Natural killer cell (primary cell): ENCODE data around the gene SLC5A3. TPM values are rescaled to one million over a fixed set of nuclear protein-coding genes. Genes with fewer than 3 reads are reported as not detected.

Source experiments
- ATAC-seq, 3 donors: fragments of 150-1000 bp in 2 of 3; fragments of 200-7000 bp in 1 of 3; cut with Tn5 transposase; 1 replicate in 1 of 3; 2 replicates in 2 of 3; pipeline ENCODE4 v1.10.0; 2021; ENCODE audit warnings: mild to moderate bottlenecking in 2 of 3, moderate library complexity in 2 of 3
- DNase-seq, 2 donors: peaks; one replicate each; pipeline versions ENCODE4 v3.0.0 to v3.0.0-alpha.2; 2013 to 2021; ENCODE audit warnings: mixed read lengths in 1 of 2
- H3K27ac ChIP-seq: one replicate; pipeline ENCODE4 v1.5.1; 2013; ENCODE audit warnings: mild to moderate bottlenecking, low read length
- H3K27me3 ChIP-seq: one replicate; pipeline ENCODE4 v1.6.1; 2013; ENCODE audit warnings: low read length; ENCODE audit not compliant: control insufficient read depth, insufficient read depth
- H3K36me3 ChIP-seq: one replicate; pipeline ENCODE4 v1.6.1; 2013; ENCODE audit warnings: low read length; ENCODE audit not compliant: control insufficient read depth, insufficient read depth
- H3K4me1 ChIP-seq: one replicate; pipeline ENCODE4 v1.6.1; 2013; ENCODE audit warnings: low read length; ENCODE audit not compliant: control insufficient read depth, insufficient read depth
- H3K4me3 ChIP-seq: one replicate; pipeline ENCODE4 v1.5.1; 2013; ENCODE audit warnings: low read length
- H3K9me3 ChIP-seq: one replicate; pipeline ENCODE4 v1.6.1; 2013; ENCODE audit warnings: low read length; ENCODE audit not compliant: control insufficient read depth, insufficient read depth
- H3K27ac Mint-ChIP-seq, 2 donors: one replicate each; pipeline ENCODE4 v1.8.0; 2022; ENCODE audit warnings: mild to moderate bottlenecking in 2 of 2, mixed read lengths in 2 of 2, moderate library complexity in 1 of 2
- H3K27me3 Mint-ChIP-seq, 2 donors: one replicate each; pipeline ENCODE4 v1.8.0; 2022; ENCODE audit warnings: low read depth in 2 of 2, mixed read lengths in 2 of 2
- H3K36me3 Mint-ChIP-seq: one replicate; pipeline ENCODE4 v1.8.0; 2022; ENCODE audit warnings: mixed read lengths
- H3K4me1 Mint-ChIP-seq, 2 donors: one replicate each; pipeline ENCODE4 v1.8.0; 2022; ENCODE audit warnings: mixed read lengths in 2 of 2
- H3K4me3 Mint-ChIP-seq: one replicate; pipeline ENCODE4 v1.8.0; 2022; ENCODE audit warnings: mild to moderate bottlenecking, moderate library complexity, mixed read lengths
- H3K9me3 Mint-ChIP-seq, 2 donors: one replicate each; pipeline ENCODE4 v1.8.0; 2022; ENCODE audit warnings: mixed read lengths in 2 of 2
- WGBS: methylation state at CpG from one replicate; pipeline ENCODE4 v1.1.7; 2013; ENCODE audit warnings: missing lambda C conversion rate; ENCODE audit not compliant: insufficient coverage; 5-methylcytosine and 5-hydroxymethylcytosine counted together
- intact Hi-C: fragments of 100-400 bp; cut with micrococcal nuclease; formaldehyde crosslinking; loops from one replicate; pipeline ENCODE4 v1.14.2; 2022
- total RNA-seq, 4 donors: library from RNA; stranded (reverse); fragments of 120-200 nt in 1 of 4; gene quantifications; one replicate each; pipeline versions ENCODE4 v1.2.3 to v1.2.4, GENCODE V29; 2013 to 2022
- TF ChIP-seq, protein P1 (sequence below): fragments of 200-600 bp; IDR thresholded peaks from one replicate; pipeline ENCODE4 v1.8.0; 2022; ENCODE audit warnings: antibody characterized with exemption

The SLC5A3 gene
- total RNA-seq, 3 donors from 2014 or later (not counting 1 experiment from before 2014, with no cell fraction given): 14.5 to 25.1 (median 17.9) TPM

DNA sequence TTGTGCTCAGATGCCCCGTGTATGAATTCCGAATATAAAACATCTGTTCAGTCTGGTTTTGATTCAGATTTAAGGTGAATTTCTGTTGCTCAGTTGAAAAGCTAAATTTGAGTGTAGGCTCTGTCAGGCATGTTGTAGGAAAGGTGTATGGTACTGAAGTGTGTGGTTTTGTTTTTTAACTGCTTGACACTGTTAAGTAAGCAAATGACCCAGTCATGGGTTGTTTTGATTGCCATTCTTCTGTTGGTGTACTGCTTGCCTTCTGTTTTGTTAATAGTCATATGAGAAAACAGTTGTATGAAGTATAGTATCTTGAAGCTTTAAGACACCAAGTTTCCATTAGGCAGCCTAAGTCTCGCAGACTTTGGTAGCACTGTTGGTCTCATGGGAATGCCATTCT lies 10.0 kb downstream of the SLC5A3 start:
- no peak overlapping the region for H3K4me3 Mint-ChIP-seq
- Histone ChIP-seq H3K9me3 (no peaks in the 10 kb centered on the region), H3K27me3 (no peaks in the 10 kb centered on the region), H3K27ac (no peak overlapping the region), H3K36me3 (peaks cover 11% of the 10 kb centered on the region), H3K4me3 (no peak overlapping the region), H3K4me1 (peaks cover 25% of the 10 kb centered on the region)
- ATAC-seq (no peak), DNase-seq (no peak)
- H3K27ac Mint-ChIP-seq: peak overlapping the region in 1 of 2 donors; percentile 24
- intact Hi-C loops: no loop called here
- peaks cover 59 to 60% of the 10 kb centered on the region in 2 donors for H3K4me1 Mint-ChIP-seq
- no peaks in the 10 kb centered on the region for H3K27me3 Mint-ChIP-seq
- 89% methylated on average over 3 of the region's 3 CpGs for whole genome bisulfite sequencing
- TF ChIP-seq, protein P1, sequence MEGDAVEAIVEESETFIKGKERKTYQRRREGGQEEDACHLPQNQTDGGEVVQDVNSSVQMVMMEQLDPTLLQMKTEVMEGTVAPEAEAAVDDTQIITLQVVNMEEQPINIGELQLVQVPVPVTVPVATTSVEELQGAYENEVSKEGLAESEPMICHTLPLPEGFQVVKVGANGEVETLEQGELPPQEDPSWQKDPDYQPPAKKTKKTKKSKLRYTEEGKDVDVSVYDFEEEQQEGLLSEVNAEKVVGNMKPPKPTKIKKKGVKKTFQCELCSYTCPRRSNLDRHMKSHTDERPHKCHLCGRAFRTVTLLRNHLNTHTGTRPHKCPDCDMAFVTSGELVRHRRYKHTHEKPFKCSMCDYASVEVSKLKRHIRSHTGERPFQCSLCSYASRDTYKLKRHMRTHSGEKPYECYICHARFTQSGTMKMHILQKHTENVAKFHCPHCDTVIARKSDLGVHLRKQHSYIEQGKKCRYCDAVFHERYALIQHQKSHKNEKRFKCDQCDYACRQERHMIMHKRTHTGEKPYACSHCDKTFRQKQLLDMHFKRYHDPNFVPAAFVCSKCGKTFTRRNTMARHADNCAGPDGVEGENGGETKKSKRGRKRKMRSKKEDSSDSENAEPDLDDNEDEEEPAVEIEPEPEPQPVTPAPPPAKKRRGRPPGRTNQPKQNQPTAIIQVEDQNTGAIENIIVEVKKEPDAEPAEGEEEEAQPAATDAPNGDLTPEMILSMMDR: no peak
- H3K9me3 Mint-ChIP-seq: no peaks in the 10 kb centered on the region
- no peaks in the 10 kb centered on the region for H3K36me3 Mint-ChIP-seq

DNA sequence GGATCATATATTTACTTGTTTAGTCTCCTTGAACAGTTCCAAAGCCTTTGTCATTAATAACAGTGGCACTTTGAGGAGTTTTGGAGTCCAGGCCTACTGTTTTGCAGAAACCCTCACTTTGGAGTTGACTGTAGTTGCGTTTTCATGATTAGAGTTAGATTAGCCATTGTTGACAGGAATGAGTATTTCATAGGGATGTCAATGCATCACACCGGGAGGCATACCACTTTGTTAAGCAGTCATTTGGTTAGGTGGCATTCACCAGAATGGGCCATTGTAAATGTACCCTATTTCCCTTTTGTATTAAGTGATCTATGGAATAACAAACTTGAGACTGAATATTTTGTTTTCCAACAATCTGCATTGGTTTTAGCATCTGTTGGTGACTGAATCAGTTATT lies 11.8 kb downstream of the SLC5A3 start:
- H3K27ac ChIP-seq: no peak overlapping the region
- H3K27me3 ChIP-seq: no peaks in the 10 kb centered on the region
- DNase-seq (no peak), ATAC-seq (no peak)
- H3K36me3 ChIP-seq: peaks cover 11% of the 10 kb centered on the region
- TF ChIP-seq, protein P1: no peak
- H3K27ac Mint-ChIP-seq: no peak overlapping the region
- H3K27me3 Mint-ChIP-seq: no peaks in the 10 kb centered on the region
- H3K4me1 ChIP-seq: peaks cover 19% of the 10 kb centered on the region
- intact Hi-C loops: no loop called here
- no peaks in the 10 kb centered on the region for H3K9me3 Mint-ChIP-seq
- H3K9me3 ChIP-seq: no peaks in the 10 kb centered on the region
- H3K4me3 Mint-ChIP-seq: no peak overlapping the region
- H3K36me3 Mint-ChIP-seq: no peaks in the 10 kb centered on the region
- 82% methylated on average over 2 of the region's 2 CpGs for WGBS
- H3K4me1 Mint-ChIP-seq: peaks cover 45 to 54% of the 10 kb centered on the region in 2 donors
- no peak overlapping the region for H3K4me3 ChIP-seq

DNA sequence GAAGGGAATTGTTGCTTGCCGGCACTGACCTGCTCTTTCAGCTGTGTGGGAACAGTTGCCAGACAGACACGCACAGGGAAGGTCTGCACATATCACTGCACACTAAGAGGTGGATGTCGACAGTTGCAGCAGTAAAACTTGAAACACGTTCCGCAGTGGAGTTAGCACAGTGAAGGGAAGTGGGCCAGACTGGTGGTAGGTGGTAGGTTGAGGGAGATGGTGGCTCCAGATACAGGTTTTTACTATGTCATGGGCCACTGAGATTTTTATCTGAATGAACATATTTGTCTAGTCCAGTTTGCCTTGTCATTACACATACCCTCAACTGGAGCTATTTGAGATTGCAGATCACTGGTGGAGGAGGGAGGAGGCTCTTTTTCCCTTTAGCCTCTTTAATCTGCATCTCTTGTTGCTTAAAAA lies 13.5 kb downstream of the SLC5A3 start:
- DNase-seq (peak; percentile 30 to 52), ATAC-seq (peak; percentile 86 to 94 (median 94))
- Histone ChIP-seq H3K36me3 (peaks cover 8% of the 10 kb centered on the region), H3K4me3 (no peak overlapping the region), H3K4me1 (peaks cover 19% of the 10 kb centered on the region), H3K9me3 (no peaks in the 10 kb centered on the region), H3K27ac (no peak overlapping the region), H3K27me3 (no peaks in the 10 kb centered on the region)
- 35% methylated on average over 5 of the region's 5 CpGs for WGBS
- H3K27me3 Mint-ChIP-seq: no peaks in the 10 kb centered on the region
- no peak overlapping the region for H3K27ac Mint-ChIP-seq
- TF ChIP-seq, protein P1: no peak
- intact Hi-C loops: no loop called here
- peaks cover 42 to 49% of the 10 kb centered on the region in 2 donors for H3K4me1 Mint-ChIP-seq
- H3K9me3 Mint-ChIP-seq: no peaks in the 10 kb centered on the region
- H3K4me3 Mint-ChIP-seq: no peak overlapping the region
- H3K36me3 Mint-ChIP-seq: no peaks in the 10 kb centered on the region

DNA sequence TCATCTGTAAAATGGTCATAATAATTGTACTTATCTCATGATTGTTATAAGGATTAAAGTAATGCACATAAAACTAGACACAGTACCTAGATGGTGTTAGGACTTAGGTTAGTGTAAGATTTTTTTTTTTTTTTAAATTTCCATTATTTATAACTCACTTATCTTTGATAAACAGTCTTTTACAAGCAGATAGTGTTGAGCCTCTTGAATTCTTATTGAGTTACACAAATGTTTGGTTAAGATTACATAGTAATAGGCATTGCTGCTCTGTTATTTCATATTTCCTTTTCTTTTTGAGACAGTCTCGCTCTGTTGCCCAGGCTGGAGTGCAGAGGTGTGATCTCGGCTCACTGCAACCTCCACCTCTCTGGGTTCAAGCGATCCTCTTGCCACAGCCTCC lies 15.4 kb downstream of the SLC5A3 start:
- 96% methylated on average over 3 of the region's 3 CpGs for WGBS
- Histone ChIP-seq H3K36me3 (peaks cover 2% of the 10 kb centered on the region), H3K9me3 (no peaks in the 10 kb centered on the region), H3K4me3 (no peak overlapping the region), H3K27ac (no peak overlapping the region), H3K4me1 (peaks cover 26% of the 10 kb centered on the region), H3K27me3 (no peaks in the 10 kb centered on the region)
- DNase-seq (no peak), ATAC-seq (no peak)
- Mint-ChIP-seq H3K36me3 (no peaks in the 10 kb centered on the region), H3K4me1 (peaks cover 42 to 47% of the 10 kb centered on the region in 2 donors), H3K9me3 (no peaks in the 10 kb centered on the region), H3K4me3 (no peak overlapping the region), H3K27me3 (no peaks in the 10 kb centered on the region), H3K27ac (peak overlapping the region in 1 of 2 donors; percentile 17)
- intact Hi-C loops: no loop called here
- TF ChIP-seq, protein P1: no peak
